GM18868 (cell line): ENCODE results near the gene CUBN.
A peak's percentile ranks its signal among the peaks of the same experiment; 100 is the strongest.

Experiments
- ATAC-seq: cut with Tn5 transposase; IDR thresholded peaks from one replicate; pipeline ENCODE4 v1.9.1; 2021; ENCODE audit warnings: mild to moderate bottlenecking, moderate library complexity; ENCODE audit not compliant: unreplicated experiment

CUBN gene

GRCh38 chr10:16929069-16929468 is 200.5 kb downstream of the CUBN start:
- no peak for ATAC-seq

GRCh38 chr10:16927546-16927945 is 202.1 kb downstream of the CUBN start:
- no peak for ATAC-seq

GRCh38 chr10:16923726-16924125 is 205.9 kb downstream of the CUBN start:
- ATAC-seq, result no peak

- ATAC-seq, result no peak
Measured at GRCh38 chr10:16923309-16923708, 206.3 kb downstream of the CUBN start.

GRCh38 chr10:16919121-16919982 is 210.3 kb downstream of the CUBN start:
- ATAC-seq, result no peak

- no peak for ATAC-seq
Measured at GRCh38 chr10:16916496-16916895, 213.1 kb downstream of the CUBN start.

GRCh38 chr10:16915300-16915699 is 214.3 kb downstream of the CUBN start:
- no peak for ATAC-seq

GRCh38 chr10:16913266-16913665 is 216.3 kb downstream of the CUBN start:
- ATAC-seq, result no peak

GRCh38 chr10:16910793-16911164 is 218.8 kb downstream of the CUBN start:
- no peak for ATAC-seq

- ATAC-seq, result no peak
Measured at GRCh38 chr10:16909961-16910792, 219.4 kb downstream of the CUBN start.

GRCh38 chr10:16909271-16909767 is 220.3 kb downstream of the CUBN start:
- no peak for ATAC-seq

GRCh38 chr10:16907687-16908086 is 221.9 kb downstream of the CUBN start:
- ATAC-seq, result no peak

- no peak for ATAC-seq
Measured at GRCh38 chr10:16905320-16905719, 224.3 kb downstream of the CUBN start.

- no peak for ATAC-seq
Measured at GRCh38 chr10:16904639-16905061, 225.0 kb downstream of the CUBN start.

GRCh38 chr10:16904049-16904448 is 225.6 kb downstream of the CUBN start:
- no peak for ATAC-seq

- ATAC-seq, result peak; percentile 39
Measured at GRCh38 chr10:16902606-16903005, 227.0 kb downstream of the CUBN start.

- ATAC-seq, result no peak
Measured at GRCh38 chr10:16901106-16901505, 228.5 kb downstream of the CUBN start.

- ATAC-seq, result no peak
Measured at GRCh38 chr10:16896993-16897392, 232.6 kb downstream of the CUBN start.

GRCh38 chr10:16894821-16895220 is 234.8 kb downstream of the CUBN start:
- no peak for ATAC-seq

GRCh38 chr10:16893664-16894063 is 235.9 kb downstream of the CUBN start:
- no peak for ATAC-seq

- peak; percentile 41 for ATAC-seq
Measured at GRCh38 chr10:16891375-16892313, 238.0 kb downstream of the CUBN start.
